Measurements from ENCODE around the gene RRAGC.
"Not testable (repeated sequence)": the region's sequence is repeated elsewhere in the genome, so short reads cannot be mapped to it uniquely, and the experiment has no call there.

RRAGC gene

GRCh38 chr1:38817267-38818174 is 42.1 kb downstream of the RRAGC start:
- DNase-seq (ENCODE audit: low read depth, low spot score), result no peak

GRCh38 chr1:38815903-38816627 is 43.5 kb downstream of the RRAGC start:
- DNase-seq (ENCODE audit: low read depth, low spot score), result no peak

DNA sequence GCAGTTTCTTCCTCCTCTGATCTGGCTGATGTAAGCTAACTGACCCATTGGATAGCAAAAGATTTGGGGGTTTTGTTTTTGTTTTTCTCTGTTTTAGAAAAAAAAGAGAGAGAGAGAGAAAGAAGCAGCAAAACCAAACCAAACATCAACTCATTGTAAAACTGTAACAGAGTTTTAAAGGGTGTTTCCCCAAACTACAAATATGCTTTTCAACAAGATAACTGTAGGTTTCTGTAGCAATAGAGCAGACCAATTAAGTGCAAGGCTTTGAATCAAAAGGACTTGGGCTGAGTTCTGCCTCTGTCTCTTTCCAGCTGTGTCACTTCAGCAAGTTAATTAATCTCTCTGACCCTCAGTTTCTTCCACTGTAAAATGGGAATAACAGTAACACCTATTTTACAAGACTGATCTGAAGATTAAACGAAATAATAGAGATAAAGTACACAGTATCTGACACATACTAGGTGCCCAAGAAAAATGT is 44.5 kb downstream of the RRAGC start:
- DNase-seq (ENCODE audit: low read depth, low spot score), result no peak

GRCh38 chr1:38814444-38814983 is 45.1 kb downstream of the RRAGC start:
- no peak for DNase-seq (ENCODE audit: low read depth, low spot score)

DNA sequence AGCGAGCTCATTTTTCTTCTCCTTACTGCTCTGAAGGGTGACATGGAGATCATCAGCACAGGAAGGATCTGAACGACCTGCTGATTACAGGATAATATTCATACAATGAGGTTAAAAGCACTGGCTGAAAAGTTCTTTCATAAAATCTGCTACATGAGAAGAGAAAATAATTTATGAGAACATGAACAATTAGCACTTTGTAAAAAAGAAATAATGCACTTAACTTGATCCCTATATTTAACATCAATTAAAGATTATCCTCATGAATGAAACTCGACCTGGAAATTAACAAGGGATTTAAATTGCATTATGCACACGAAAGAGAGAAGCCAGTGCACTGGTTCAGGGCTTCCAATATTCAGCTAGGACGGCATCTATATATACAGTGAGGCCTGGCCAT is 46.6 kb downstream of the RRAGC start:
- no peak for DNase-seq (ENCODE audit: low read depth, low spot score)

DNA sequence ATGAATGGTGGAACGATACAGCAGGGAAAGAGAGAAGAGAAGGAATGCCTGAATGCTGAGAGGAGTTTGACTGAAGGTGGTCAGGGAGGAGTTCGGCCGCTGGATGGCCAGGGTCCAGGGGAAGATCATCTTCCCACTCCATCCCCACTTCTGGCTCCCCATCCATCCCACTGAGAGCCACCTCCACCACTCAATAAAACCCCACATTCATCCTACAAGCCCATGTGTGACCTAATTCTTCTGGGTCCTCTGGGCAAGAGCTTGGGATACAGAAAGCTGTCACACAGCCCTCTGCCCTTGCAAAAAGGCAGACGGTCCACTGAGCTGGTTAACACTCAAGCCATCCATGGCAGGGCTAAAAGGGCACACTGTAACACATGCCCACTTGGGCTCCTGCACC is 48.1 kb downstream of the RRAGC start:
- not testable (repeated sequence) for DNase-seq (ENCODE audit: low read depth, low spot score)

- DNase-seq (ENCODE audit: low read depth, low spot score), result no peak
These were observed 53.5 kb downstream of the RRAGC start for GRCh38 chr1:38806090-38806489.

DNA sequence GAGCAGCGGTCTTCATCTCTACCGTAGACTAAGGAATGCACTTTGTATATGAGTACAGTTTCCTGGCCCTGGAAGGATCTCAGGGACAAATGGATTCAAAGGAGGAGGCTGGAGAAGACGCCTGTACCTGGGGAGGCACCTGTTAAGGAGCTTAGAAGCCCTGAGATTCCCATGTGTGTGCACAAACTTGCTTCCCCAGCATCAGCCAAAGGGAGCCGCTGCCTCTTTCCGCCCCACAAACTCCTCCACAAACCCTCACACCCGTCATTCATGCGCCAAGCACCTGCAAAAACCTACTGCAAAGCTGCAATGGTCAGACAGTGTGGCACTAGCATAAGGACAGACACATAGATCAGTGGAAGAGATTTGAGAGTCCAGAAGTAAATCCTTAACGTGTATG is 54.5 kb downstream of the RRAGC start:
- no peak for DNase-seq (ENCODE audit: low read depth, low spot score)

DNA sequence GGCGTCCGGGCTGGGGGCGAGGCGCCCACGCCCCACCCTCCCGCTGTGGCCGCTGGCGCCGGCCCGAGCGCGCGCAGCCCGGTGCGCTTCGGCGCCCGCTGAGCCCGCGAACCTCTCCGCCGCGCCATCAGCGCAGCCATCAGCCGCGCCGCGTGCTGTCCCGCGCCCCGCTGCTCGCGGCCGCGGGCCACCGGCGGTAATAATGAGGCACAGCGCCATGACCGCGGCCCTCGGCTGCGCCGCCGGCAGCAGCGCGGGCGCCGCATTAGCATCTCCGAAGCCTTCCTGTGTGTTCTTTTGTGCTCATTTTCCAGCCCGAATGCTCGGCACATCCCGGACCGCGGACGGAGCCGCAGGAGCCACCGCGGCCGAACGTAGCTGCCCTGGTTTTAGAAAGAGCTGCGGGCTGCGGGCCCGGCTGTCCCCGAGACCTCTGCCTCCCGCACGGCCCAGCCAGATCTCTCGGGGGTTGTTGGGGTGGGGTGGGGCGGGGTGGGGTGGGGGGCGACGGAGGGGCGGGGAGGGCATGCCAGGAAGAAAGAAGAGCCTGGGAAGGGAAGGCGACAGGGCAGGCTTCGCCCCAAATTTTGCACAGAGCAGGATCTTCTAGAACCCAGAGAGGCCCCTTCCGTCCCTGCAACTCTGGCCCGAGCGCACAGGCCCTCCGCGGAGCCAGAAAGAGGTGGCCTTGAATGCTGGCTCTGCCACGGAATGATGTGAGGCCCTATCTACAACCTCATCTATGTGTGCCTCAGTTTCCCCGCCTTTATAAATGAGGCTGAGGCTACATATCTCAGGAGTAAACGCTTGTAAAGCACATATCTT is 55.3 kb downstream of the RRAGC start:
- no peak for DNase-seq (ENCODE audit: low read depth, low spot score)

- DNase-seq (ENCODE audit: low read depth, low spot score), result no peak
These were observed 55.9 kb downstream of the RRAGC start for GRCh38 chr1:38803647-38804046.

DNA sequence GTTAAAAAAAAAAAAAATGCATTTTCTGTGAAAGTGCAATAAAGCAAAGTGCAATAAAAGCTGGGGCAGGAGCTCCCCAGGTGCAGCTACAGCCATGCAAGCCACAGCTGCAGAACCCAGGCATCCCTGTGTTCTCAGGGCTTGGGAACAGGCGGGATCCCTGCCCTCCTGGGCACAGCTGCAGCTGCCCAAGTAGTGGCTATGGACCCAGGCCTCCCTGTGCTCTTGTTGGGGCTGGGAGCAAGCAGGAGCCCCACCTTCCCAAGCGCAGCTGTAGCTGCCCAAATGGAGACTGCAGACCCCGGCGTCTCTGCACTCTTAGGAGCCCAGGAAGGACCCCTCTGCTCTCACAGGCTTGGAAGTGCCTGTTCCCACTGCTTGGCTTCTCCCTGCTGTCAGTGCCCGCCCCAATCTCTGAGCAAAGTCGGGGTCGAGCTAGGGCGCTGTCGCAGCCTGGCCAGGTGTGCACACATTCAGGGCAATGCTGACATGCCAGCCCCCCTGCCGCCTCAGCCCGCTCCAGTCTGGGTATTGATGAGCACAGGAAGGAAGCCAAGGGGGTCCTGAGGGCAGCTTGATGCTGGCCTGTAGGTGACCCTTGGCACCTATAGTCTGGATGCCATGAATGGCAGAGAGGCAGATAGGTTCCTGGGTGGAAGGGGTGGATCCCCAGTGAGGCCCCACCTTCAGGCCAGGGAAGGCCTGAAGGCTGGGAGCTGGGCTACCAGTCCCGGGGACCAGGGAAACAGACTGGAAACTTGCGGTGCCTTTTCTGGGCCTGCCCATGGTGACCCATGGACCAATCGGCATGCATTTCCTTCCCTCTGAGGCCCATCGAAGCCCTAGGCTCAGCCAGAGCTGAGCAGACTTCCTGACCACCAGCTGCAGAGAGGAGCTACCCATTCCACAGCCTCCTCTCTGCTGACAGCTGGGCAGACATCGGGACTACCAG is 58.6 kb downstream of the RRAGC start:
- no peak for DNase-seq (ENCODE audit: low read depth, low spot score)

DNA sequence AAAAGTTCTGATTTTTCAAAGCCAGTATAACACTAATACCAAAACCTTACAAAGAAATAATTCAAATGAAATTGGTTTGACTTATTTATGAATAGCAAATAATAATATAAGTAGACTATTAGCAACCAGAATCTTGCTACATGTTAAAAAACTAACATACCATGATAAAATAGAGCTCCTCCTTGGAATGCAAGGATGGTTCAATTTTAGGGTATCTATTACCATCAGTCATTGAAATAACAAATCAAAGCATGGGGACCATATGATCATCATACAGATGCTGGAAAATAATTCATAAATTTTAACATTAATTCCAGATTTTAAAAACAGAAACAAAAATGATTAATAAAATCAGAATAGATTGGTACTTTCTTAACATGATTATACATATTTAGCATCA is 66.3 kb downstream of the RRAGC start:
- no peak for DNase-seq (ENCODE audit: low read depth, low spot score)

- DNase-seq (ENCODE audit: low read depth, low spot score), result no peak
These were observed 67.7 kb downstream of the RRAGC start for GRCh38 chr1:38791892-38792291.

- DNase-seq (ENCODE audit: low read depth, low spot score), result no peak
These were observed 68.4 kb downstream of the RRAGC start for GRCh38 chr1:38791164-38791515.

DNA sequence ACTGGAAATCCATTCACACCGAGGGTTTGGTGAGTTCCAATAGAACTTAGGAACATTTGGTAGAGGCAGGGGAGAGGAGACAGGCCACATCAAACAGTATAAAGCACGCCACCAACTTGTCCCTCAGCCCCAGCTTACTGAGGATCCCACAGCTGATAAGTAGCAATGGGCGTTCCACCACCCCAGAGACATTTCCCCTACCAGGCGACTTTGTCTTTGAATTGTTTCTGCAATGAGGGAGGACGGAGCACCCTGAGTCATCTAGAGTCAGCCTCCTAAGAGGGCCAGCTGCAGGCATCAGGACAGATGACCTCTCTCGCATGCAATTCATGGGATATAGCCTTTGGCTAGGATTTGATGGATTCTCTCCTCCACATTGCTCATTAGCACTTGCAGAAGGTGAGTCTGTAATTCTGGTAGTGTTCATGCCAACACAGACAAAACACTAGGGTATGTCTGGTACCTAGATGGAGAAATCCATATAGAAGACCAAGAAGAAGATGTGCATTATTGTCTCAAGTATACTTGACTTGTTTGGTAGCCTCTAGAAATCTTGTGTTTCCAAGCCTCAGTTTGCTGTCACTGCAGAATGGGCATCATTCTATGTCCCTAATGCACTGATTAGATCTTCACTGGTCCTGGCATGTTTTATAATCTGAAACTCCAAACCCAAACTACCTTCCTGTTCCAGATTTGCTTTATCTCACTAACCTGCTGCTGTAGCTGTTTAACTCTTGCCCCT is 69.0 kb downstream of the RRAGC start:
- no peak for DNase-seq (ENCODE audit: low read depth, low spot score)

DNA sequence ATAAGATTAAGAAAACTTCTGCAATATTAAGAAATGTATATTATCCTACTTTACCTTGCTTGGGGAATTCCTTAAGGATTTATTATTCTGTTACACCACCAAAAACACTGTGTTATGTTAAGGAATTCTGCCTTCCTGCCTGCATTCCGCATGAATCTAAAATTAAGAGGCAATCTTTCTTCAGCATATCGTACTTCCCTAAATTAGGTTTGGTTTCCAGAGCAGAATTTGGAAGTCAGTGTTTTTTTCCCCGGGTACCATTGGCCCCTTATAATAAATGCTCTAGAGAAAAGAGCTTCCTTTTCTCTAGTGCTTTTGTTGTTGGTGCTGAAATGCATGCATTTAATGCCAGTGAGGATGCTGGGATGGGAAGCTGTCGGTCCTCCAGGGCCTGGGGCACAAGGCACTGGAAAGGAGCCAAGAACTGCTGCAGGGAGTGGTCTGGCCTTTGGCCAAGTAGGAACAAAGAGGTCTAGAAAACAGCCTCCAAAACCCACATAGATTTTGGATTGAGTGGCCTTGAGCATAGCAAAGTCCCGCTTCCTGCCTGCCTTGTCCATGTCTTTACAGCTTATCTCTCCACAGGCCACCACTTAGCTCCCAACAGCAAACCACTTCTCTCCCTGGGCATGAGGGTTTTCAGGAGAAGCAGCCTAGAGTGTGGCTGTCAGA is 69.9 kb downstream of the RRAGC start:
- DNase-seq (ENCODE audit: low read depth, low spot score), result no peak

DNA sequence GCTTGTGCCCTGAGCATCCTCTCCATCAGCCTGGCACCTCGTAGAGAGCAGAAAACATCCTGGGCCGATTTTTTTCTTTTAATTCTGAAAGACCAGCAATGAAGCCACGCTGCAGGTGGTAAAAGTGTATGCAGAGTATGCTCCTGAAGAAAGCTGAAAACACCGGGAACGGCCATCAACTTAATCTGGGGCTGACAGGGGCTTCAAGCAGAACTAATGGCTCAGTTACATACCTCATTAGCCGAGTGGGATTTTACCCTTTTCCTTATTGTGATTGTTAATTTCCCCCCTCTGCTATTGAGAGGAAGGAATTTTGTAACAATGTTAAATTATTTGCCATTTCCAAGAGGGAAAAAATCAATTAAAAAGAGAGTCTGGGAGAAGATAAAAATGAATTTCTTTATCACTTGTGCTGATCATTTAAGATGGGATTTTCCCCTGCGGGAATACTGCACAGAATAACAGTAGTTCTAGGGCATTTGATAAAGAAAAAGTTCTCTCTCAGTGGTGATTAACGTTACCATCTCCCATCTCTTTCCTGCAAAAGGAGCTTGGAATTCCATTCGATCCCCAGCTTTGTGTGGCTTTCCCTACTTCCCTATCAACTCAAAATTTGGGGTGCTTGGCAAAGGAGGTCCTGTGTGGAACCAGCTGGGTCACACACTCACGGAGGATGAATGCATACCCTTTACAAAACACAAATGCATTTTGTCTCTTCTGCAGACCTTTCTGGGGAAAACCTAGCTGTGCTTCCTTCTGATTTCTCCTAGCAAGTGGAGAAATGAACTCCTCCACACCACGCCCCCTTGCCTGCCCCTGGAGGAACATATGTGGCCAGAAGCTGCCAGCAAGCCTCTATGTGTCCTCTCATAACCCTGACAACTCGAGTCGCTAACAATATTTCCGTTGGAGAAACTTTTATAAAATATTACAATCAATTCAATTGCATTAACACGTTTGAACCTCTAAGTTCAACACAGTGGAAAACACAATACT is 70.9 kb downstream of the RRAGC start:
- no peak for DNase-seq (ENCODE audit: low read depth, low spot score)
